ENCODE data around the gene ENOX1.

Gene ENOX1

GRCh38 chr13:43238341-43239083 lies 548.3 kb downstream of the ENOX1 start:
- H3K4me1 ChIP-seq (ENCODE audit: control insufficient read depth in 2 of 2, insufficient read depth in 2 of 2, low read length in 2 of 2), result no peaks in the 10 kb centered on the region
- H3K9me3 ChIP-seq (ENCODE audit: control insufficient read depth in 2 of 2, low read length in 2 of 2), result no peaks in the 10 kb centered on the region
- no peak overlapping the region for H3K9ac ChIP-seq (ENCODE audit: low read depth in 1 of 2, low read length in 2 of 2)
- H3K4me3 ChIP-seq (ENCODE audit: low read length in 2 of 2), result no peak overlapping the region
- no peaks in the 10 kb centered on the region for H3K36me3 ChIP-seq (ENCODE audit: control insufficient read depth in 2 of 2, insufficient read depth in 2 of 2, low read length in 2 of 2)
- no peaks in the 10 kb centered on the region for H3K27me3 ChIP-seq (ENCODE audit: control insufficient read depth in 2 of 2, insufficient read depth in 2 of 2, low read length in 2 of 2)
- no peak overlapping the region for H3K27ac ChIP-seq (ENCODE audit: low read depth in 2 of 2, low read length in 2 of 2)

DNA sequence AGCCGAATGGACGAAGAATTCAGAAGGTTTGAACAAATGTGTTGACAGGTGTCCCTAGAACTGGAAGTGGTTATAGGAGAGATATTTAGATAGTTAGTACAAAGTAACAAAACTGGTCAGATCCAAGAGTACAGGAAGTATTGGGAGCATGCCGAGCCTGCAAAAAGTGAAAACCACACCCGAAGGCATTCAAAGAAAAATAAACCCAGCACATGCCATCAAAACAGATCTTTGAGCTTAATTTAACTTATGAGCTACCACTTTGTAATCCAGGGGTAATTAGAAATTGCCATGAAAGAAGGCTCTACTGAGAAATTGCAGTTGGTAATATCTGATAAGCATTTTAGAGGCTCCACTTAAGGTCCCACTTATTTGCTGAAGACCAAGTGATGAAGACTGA lies 549.2 kb downstream of the ENOX1 start:
- Histone ChIP-seq H3K36me3 (ENCODE audit: control insufficient read depth in 2 of 2, insufficient read depth in 2 of 2, low read length in 2 of 2) (no peaks in the 10 kb centered on the region), H3K9me3 (ENCODE audit: control insufficient read depth in 2 of 2, low read length in 2 of 2) (no peaks in the 10 kb centered on the region), H3K9ac (ENCODE audit: low read depth in 1 of 2, low read length in 2 of 2) (no peak overlapping the region), H3K27ac (ENCODE audit: low read depth in 2 of 2, low read length in 2 of 2) (no peak overlapping the region), H3K27me3 (ENCODE audit: control insufficient read depth in 2 of 2, insufficient read depth in 2 of 2, low read length in 2 of 2) (no peaks in the 10 kb centered on the region), H3K4me1 (ENCODE audit: control insufficient read depth in 2 of 2, insufficient read depth in 2 of 2, low read length in 2 of 2) (no peaks in the 10 kb centered on the region), H3K4me3 (ENCODE audit: low read length in 2 of 2) (no peak overlapping the region)

GRCh38 chr13:43235028-43235427 lies 551.7 kb downstream of the ENOX1 start:
- H3K27me3 ChIP-seq (ENCODE audit: control insufficient read depth in 2 of 2, insufficient read depth in 2 of 2, low read length in 2 of 2), result no peaks in the 10 kb centered on the region
- H3K9me3 ChIP-seq (ENCODE audit: control insufficient read depth in 2 of 2, low read length in 2 of 2), result no peaks in the 10 kb centered on the region
- no peak overlapping the region for H3K9ac ChIP-seq (ENCODE audit: low read depth in 1 of 2, low read length in 2 of 2)
- no peak overlapping the region for H3K27ac ChIP-seq (ENCODE audit: low read depth in 2 of 2, low read length in 2 of 2)
- no peaks in the 10 kb centered on the region for H3K4me1 ChIP-seq (ENCODE audit: control insufficient read depth in 2 of 2, insufficient read depth in 2 of 2, low read length in 2 of 2)
- H3K36me3 ChIP-seq (ENCODE audit: control insufficient read depth in 2 of 2, insufficient read depth in 2 of 2, low read length in 2 of 2), result no peaks in the 10 kb centered on the region
- H3K4me3 ChIP-seq (ENCODE audit: low read length in 2 of 2), result no peak overlapping the region

GRCh38 chr13:43232873-43233265 lies 553.9 kb downstream of the ENOX1 start:
- Histone ChIP-seq H3K27ac (ENCODE audit: low read depth in 2 of 2, low read length in 2 of 2) (no peak overlapping the region), H3K27me3 (ENCODE audit: control insufficient read depth in 2 of 2, insufficient read depth in 2 of 2, low read length in 2 of 2) (no peaks in the 10 kb centered on the region), H3K9ac (ENCODE audit: low read depth in 1 of 2, low read length in 2 of 2) (no peak overlapping the region), H3K4me1 (ENCODE audit: control insufficient read depth in 2 of 2, insufficient read depth in 2 of 2, low read length in 2 of 2) (no peaks in the 10 kb centered on the region), H3K4me3 (ENCODE audit: low read length in 2 of 2) (no peak overlapping the region), H3K9me3 (ENCODE audit: control insufficient read depth in 2 of 2, low read length in 2 of 2) (no peaks in the 10 kb centered on the region), H3K36me3 (ENCODE audit: control insufficient read depth in 2 of 2, insufficient read depth in 2 of 2, low read length in 2 of 2) (no peaks in the 10 kb centered on the region)

DNA sequence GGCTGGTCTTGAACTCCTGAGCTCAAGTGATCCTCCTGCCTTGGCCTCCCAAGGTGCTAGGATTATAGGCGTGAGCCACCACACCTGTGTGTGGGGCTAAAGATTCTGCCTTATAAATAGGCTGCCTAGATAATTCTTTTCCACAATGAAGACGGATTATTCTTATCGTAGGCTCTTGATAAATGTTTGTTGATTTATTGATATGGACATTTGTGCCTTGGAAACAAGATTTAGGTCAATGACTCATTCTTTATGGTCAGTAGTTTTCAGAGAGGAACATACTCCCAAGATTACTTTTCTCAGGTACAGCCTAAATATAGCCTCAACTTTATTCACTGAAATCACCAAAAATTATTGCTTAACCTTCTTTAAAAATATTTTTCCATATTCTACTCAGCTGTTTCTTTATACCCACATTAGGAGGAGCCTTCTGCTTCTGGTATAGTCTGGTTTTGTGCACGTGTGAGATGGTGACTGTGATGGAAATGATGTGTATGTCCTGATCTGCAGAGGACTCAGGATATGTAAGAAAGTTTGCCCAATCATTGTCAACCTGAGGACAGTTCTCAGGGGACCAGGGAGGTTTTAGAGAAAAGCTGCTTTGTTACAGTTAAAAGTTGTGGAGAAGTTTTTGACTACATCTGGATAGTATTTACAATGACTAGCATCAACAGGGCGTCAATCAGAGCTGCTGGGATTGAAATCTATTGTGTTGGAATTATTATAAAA lies 554.5 kb downstream of the ENOX1 start:
- H3K27me3 ChIP-seq (ENCODE audit: control insufficient read depth in 2 of 2, insufficient read depth in 2 of 2, low read length in 2 of 2), result no peaks in the 10 kb centered on the region
- no peaks in the 10 kb centered on the region for H3K9me3 ChIP-seq (ENCODE audit: control insufficient read depth in 2 of 2, low read length in 2 of 2)
- H3K4me3 ChIP-seq (ENCODE audit: low read length in 2 of 2), result no peak overlapping the region
- H3K9ac ChIP-seq (ENCODE audit: low read depth in 1 of 2, low read length in 2 of 2), result no peak overlapping the region
- no peaks in the 10 kb centered on the region for H3K4me1 ChIP-seq (ENCODE audit: control insufficient read depth in 2 of 2, insufficient read depth in 2 of 2, low read length in 2 of 2)
- no peak overlapping the region for H3K27ac ChIP-seq (ENCODE audit: low read depth in 2 of 2, low read length in 2 of 2)
- H3K36me3 ChIP-seq (ENCODE audit: control insufficient read depth in 2 of 2, insufficient read depth in 2 of 2, low read length in 2 of 2), result no peaks in the 10 kb centered on the region

- Histone ChIP-seq H3K27ac (ENCODE audit: low read depth in 2 of 2, low read length in 2 of 2) (no peak overlapping the region), H3K36me3 (ENCODE audit: control insufficient read depth in 2 of 2, insufficient read depth in 2 of 2, low read length in 2 of 2) (no peaks in the 10 kb centered on the region), H3K9me3 (ENCODE audit: control insufficient read depth in 2 of 2, low read length in 2 of 2) (no peaks in the 10 kb centered on the region), H3K27me3 (ENCODE audit: control insufficient read depth in 2 of 2, insufficient read depth in 2 of 2, low read length in 2 of 2) (peaks cover 0 to 3% of the 10 kb centered on the region in 2 donors), H3K9ac (ENCODE audit: low read depth in 1 of 2, low read length in 2 of 2) (no peak overlapping the region), H3K4me3 (ENCODE audit: low read length in 2 of 2) (no peak overlapping the region), H3K4me1 (ENCODE audit: control insufficient read depth in 2 of 2, insufficient read depth in 2 of 2, low read length in 2 of 2) (no peaks in the 10 kb centered on the region)
These were observed 555.8 kb downstream of the ENOX1 start for GRCh38 chr13:43230989-43231388.

DNA sequence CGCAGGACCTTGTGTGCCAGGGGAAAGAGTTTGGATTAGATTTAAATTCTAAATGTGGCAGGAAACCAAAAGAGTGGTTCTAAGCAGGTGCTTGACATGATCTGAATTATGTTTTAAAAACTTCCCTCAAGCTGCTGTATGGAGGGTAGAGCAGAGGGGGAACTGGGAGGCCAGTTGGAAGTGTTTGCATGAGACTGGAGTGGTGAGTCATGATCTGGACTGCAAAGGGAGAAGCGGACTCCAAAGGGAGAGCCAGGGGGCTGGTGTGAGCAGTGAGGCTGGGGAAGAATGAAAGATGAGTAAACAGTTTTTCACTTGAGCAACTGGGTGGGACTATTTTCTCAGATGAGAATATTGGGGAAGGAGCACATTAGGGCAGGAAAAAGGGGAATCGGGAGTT lies 557.3 kb downstream of the ENOX1 start:
- no peaks in the 10 kb centered on the region for H3K4me1 ChIP-seq (ENCODE audit: control insufficient read depth in 2 of 2, insufficient read depth in 2 of 2, low read length in 2 of 2)
- H3K27ac ChIP-seq (ENCODE audit: low read depth in 2 of 2, low read length in 2 of 2), result no peak overlapping the region
- no peak overlapping the region for H3K4me3 ChIP-seq (ENCODE audit: low read length in 2 of 2)
- H3K9ac ChIP-seq (ENCODE audit: low read depth in 1 of 2, low read length in 2 of 2), result no peak overlapping the region
- H3K9me3 ChIP-seq (ENCODE audit: control insufficient read depth in 2 of 2, low read length in 2 of 2), result no peaks in the 10 kb centered on the region
- peaks cover 0 to 3% of the 10 kb centered on the region in 2 donors for H3K27me3 ChIP-seq (ENCODE audit: control insufficient read depth in 2 of 2, insufficient read depth in 2 of 2, low read length in 2 of 2)
- no peaks in the 10 kb centered on the region for H3K36me3 ChIP-seq (ENCODE audit: control insufficient read depth in 2 of 2, insufficient read depth in 2 of 2, low read length in 2 of 2)

GRCh38 chr13:43227721-43228120 lies 559.1 kb downstream of the ENOX1 start:
- no peak overlapping the region for H3K4me3 ChIP-seq (ENCODE audit: low read length in 2 of 2)
- peaks cover 0 to 3% of the 10 kb centered on the region in 2 donors for H3K27me3 ChIP-seq (ENCODE audit: control insufficient read depth in 2 of 2, insufficient read depth in 2 of 2, low read length in 2 of 2)
- H3K9me3 ChIP-seq (ENCODE audit: control insufficient read depth in 2 of 2, low read length in 2 of 2), result no peaks in the 10 kb centered on the region
- no peak overlapping the region for H3K27ac ChIP-seq (ENCODE audit: low read depth in 2 of 2, low read length in 2 of 2)
- H3K9ac ChIP-seq (ENCODE audit: low read depth in 1 of 2, low read length in 2 of 2), result no peak overlapping the region
- H3K36me3 ChIP-seq (ENCODE audit: control insufficient read depth in 2 of 2, insufficient read depth in 2 of 2, low read length in 2 of 2), result no peaks in the 10 kb centered on the region
- no peaks in the 10 kb centered on the region for H3K4me1 ChIP-seq (ENCODE audit: control insufficient read depth in 2 of 2, insufficient read depth in 2 of 2, low read length in 2 of 2)

- H3K27ac ChIP-seq (ENCODE audit: low read depth in 2 of 2, low read length in 2 of 2), result no peak overlapping the region
- no peak overlapping the region for H3K9ac ChIP-seq (ENCODE audit: low read depth in 1 of 2, low read length in 2 of 2)
- H3K4me3 ChIP-seq (ENCODE audit: low read length in 2 of 2), result no peak overlapping the region
- H3K9me3 ChIP-seq (ENCODE audit: control insufficient read depth in 2 of 2, low read length in 2 of 2), result no peaks in the 10 kb centered on the region
- peaks cover 0 to 3% of the 10 kb centered on the region in 2 donors for H3K27me3 ChIP-seq (ENCODE audit: control insufficient read depth in 2 of 2, insufficient read depth in 2 of 2, low read length in 2 of 2)
- H3K4me1 ChIP-seq (ENCODE audit: control insufficient read depth in 2 of 2, insufficient read depth in 2 of 2, low read length in 2 of 2), result no peaks in the 10 kb centered on the region
- H3K36me3 ChIP-seq (ENCODE audit: control insufficient read depth in 2 of 2, insufficient read depth in 2 of 2, low read length in 2 of 2), result no peaks in the 10 kb centered on the region
These were observed 563.6 kb downstream of the ENOX1 start for GRCh38 chr13:43223216-43223615.

- Histone ChIP-seq H3K27ac (ENCODE audit: low read depth in 2 of 2, low read length in 2 of 2) (no peak overlapping the region), H3K4me1 (ENCODE audit: control insufficient read depth in 2 of 2, insufficient read depth in 2 of 2, low read length in 2 of 2) (no peaks in the 10 kb centered on the region), H3K27me3 (ENCODE audit: control insufficient read depth in 2 of 2, insufficient read depth in 2 of 2, low read length in 2 of 2) (peaks cover 0 to 3% of the 10 kb centered on the region in 2 donors), H3K9me3 (ENCODE audit: control insufficient read depth in 2 of 2, low read length in 2 of 2) (no peaks in the 10 kb centered on the region), H3K9ac (ENCODE audit: low read depth in 1 of 2, low read length in 2 of 2) (no peak overlapping the region), H3K36me3 (ENCODE audit: control insufficient read depth in 2 of 2, insufficient read depth in 2 of 2, low read length in 2 of 2) (no peaks in the 10 kb centered on the region), H3K4me3 (ENCODE audit: low read length in 2 of 2) (no peak overlapping the region)
These were observed 564.7 kb downstream of the ENOX1 start for GRCh38 chr13:43222086-43222485.

Measured in mucosa of rectum (tissue), 2 donors.